HEK293 (cell line): ENCODE measurements around the gene BYSL.

ENCODE experiments used
- CTCF ChIA-PET: fragments of 350-600 bp; formaldehyde crosslinking; extraction: SDS; loops from one replicate; lab custom pipeline; 2021; ENCODE audit warnings: antibody characterized with exemption; lab: Yijun Ruan, JAX
- POLR2A ChIA-PET: fragments of 300-600 bp; formaldehyde crosslinking; extraction: SDS; loops from one replicate; lab custom pipeline; 2020; ENCODE audit warnings: antibody characterized with exemption, inconsistent platforms; lab: Yijun Ruan, JAX
- H3K27ac ChIP-seq: fragments of 200-500 bp; sonication (Bioruptor generic); 2 replicates; pipeline ENCODE4 v1.5.1; 2014; ENCODE audit warnings: low read depth, low read length, control low read depth, inconsistent platforms; ENCODE audit errors: extremely low read depth
- H3K36me3 ChIP-seq, 2 experiments: fragments of 200-500 bp in 1 of 2; sonication (Bioruptor generic) in 1 of 2; 1 replicate in 1 of 2; 2 replicates in 1 of 2; pipeline ENCODE4 v1.5.1; 2014 to 2017; ENCODE audit warnings: inconsistent platforms in 2 of 2, low read length in 2 of 2; ENCODE audit not compliant: control insufficient read depth in 2 of 2, insufficient read depth in 1 of 2
- H3K4me1 ChIP-seq: fragments of 200-500 bp; sonication (Bioruptor generic); 2 replicates; pipeline ENCODE4 v1.5.1; 2014; ENCODE audit warnings: mild to moderate bottlenecking, low read length, inconsistent platforms; ENCODE audit not compliant: control insufficient read depth, insufficient read depth
- H3K4me3 ChIP-seq: 2 replicates; pipeline ENCODE4 v1.5.1; 2011; ENCODE audit warnings: low read depth, mild to moderate bottlenecking, control low read depth, low read length, moderate library complexity
- H3K9me3 ChIP-seq: fragments of 200-500 bp; sonication (Bioruptor generic); 2 replicates; pipeline ENCODE4 v1.5.1; 2014; ENCODE audit warnings: low read depth, low read length, inconsistent platforms; ENCODE audit not compliant: control insufficient read depth, insufficient read depth
- ZBTB20 ChIP-seq: fragments of 450-650 bp; formaldehyde crosslinking; IDR thresholded peaks from 2 replicates; pipeline ENCODE4 v1.5.1; 2016; ENCODE audit warnings: missing biosample characterization, missing genetic modification characterization
- ZNF266 ChIP-seq: fragments of 450-650 bp; formaldehyde crosslinking; IDR thresholded peaks from 2 replicates; pipeline ENCODE4 v1.5.1; 2016; ENCODE audit warnings: missing biosample characterization, missing genetic modification characterization, low read depth
- ZNF416 ChIP-seq: fragments of 450-650 bp; formaldehyde crosslinking; IDR thresholded peaks from 2 replicates; pipeline ENCODE4 v1.5.1; 2016; ENCODE audit warnings: missing biosample characterization, missing genetic modification characterization
- ZNF624 ChIP-seq: fragments of 450-650 bp; formaldehyde crosslinking; IDR thresholded peaks from 2 replicates; pipeline ENCODE4 v1.5.1; 2017; ENCODE audit warnings: missing biosample characterization, missing genetic modification characterization
- ZNF701 ChIP-seq: fragments of 450-650 bp; formaldehyde crosslinking; IDR thresholded peaks from 2 replicates; pipeline ENCODE4 v1.5.1; 2016; ENCODE audit warnings: missing biosample characterization, missing genetic modification characterization
- ZXDB ChIP-seq: fragments of 450-650 bp; formaldehyde crosslinking; IDR thresholded peaks from 2 replicates; pipeline ENCODE4 v1.5.1; 2016; ENCODE audit warnings: missing biosample characterization, missing genetic modification characterization
- TF ChIP-seq, protein P1 (sequence below): fragments of 450-650 bp; formaldehyde crosslinking; IDR thresholded peaks from 2 replicates; pipeline ENCODE4 v1.5.1; 2016; ENCODE audit warnings: missing biosample characterization, missing genetic modification characterization
- TF ChIP-seq, protein P2 (sequence below): fragments of 450-650 bp; formaldehyde crosslinking; IDR thresholded peaks from 2 replicates; pipeline ENCODE4 v1.5.1; 2016; ENCODE audit warnings: missing biosample characterization, missing genetic modification characterization, borderline replicate concordance

BYSL gene

DNA sequence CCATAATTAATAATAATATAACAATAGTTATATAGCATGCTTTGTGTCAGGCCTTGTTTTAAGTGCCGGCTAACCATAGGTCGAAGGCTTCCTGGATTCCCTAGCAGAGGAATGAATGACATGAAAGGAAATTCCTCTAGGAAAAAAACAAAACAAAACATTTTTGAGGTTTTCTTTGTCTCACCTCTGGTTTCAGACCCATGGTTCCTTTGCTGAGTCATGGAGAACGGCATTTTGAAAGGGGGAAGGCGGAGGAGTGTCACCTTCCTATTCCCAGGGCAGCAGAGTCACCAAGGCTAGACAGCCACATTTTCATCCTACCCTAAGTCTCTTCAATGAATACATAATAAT, 45.6 kb downstream of the BYSL start:
- TF ChIP-seq, protein P1, sequence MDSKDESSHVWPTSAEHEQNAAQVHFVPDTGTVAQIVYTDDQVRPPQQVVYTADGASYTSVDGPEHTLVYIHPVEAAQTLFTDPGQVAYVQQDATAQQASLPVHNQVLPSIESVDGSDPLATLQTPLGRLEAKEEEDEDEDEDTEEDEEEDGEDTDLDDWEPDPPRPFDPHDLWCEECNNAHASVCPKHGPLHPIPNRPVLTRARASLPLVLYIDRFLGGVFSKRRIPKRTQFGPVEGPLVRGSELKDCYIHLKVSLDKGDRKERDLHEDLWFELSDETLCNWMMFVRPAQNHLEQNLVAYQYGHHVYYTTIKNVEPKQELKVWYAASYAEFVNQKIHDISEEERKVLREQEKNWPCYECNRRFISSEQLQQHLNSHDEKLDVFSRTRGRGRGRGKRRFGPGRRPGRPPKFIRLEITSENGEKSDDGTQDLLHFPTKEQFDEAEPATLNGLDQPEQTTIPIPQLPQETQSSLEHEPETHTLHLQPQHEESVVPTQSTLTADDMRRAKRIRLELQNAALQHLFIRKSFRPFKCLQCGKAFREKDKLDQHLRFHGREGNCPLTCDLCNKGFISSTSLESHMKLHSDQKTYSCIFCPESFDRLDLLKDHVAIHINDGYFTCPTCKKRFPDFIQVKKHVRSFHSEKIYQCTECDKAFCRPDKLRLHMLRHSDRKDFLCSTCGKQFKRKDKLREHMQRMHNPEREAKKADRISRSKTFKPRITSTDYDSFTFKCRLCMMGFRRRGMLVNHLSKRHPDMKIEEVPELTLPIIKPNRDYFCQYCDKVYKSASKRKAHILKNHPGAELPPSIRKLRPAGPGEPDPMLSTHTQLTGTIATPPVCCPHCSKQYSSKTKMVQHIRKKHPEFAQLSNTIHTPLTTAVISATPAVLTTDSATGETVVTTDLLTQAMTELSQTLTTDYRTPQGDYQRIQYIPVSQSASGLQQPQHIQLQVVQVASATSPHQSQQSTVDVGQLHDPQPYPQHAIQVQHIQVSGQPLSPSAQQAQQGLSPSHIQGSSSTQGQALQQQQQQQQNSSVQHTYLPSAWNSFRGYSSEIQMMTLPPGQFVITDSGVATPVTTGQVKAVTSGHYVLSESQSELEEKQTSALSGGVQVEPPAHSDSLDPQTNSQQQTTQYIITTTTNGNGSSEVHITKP (tag by site-specific recombination) = peak; percentile 32; the same call in 1 of the 2 replicates
- no peak for TF ChIP-seq ZNF701 (tag by site-specific recombination)
- H3K27ac ChIP-seq = no peak overlapping the region

DNA sequence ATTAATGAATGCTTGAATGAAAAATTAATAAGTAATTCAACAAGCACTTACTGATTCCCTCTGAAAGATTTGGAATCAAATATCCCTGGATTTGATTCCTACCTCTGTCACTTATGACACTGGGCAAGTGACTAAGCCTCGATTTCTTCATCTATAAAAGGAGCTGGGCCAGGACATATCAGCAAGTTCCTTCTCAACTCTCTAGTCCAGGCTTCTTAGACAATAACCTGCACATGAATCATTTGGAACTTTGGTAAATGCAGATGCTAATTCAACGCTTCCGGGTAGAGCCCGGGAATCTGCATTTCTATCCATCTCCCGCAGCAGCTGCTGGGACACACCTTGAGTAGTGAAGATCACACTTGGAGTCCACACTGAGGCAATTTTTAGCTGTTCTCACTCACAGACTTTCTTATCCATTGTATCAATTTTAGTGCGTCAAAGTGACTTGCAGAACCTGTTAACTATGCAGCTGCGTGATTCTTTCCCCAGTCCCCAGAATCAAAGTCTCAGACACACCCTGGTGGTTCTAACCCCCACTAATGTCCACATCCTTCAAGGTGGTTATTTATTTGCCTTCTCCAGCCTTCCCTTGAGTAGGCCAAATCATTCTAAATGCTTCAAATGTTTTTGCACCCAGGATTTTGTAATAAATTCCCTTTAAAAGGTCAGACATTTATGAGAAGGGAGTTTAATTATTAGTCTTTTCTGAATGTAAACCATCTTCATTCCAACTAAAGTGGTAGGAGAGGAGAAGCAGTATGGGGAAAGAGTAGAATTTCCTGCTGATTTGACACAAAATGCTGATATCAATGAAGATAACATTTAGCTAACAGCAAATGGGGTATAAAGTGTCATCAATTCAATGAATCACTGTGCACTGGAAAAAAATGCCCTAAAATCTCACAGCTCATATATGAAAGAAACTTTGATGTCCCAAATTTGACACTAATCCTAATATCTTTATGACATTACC, 46.3 kb downstream of the BYSL start:
- no peaks in the 10 kb centered on the region; a peak in 1 of 3 replicates for H3K36me3 ChIP-seq
- ChIA-PET CTCF (interaction anchor here (0.9 kb wide), 3 partner anchors 27 to 284 kb away, joined by 3 to 4 read pairs (median 4); no protein-coding TSS in a partner anchor), POLR2A (no interaction called here)
- no peaks in the 10 kb centered on the region for H3K4me1 ChIP-seq
- no peaks in the 10 kb centered on the region for H3K9me3 ChIP-seq
- no peak overlapping the region for H3K4me3 ChIP-seq
- TF ChIP-seq, protein P2, sequence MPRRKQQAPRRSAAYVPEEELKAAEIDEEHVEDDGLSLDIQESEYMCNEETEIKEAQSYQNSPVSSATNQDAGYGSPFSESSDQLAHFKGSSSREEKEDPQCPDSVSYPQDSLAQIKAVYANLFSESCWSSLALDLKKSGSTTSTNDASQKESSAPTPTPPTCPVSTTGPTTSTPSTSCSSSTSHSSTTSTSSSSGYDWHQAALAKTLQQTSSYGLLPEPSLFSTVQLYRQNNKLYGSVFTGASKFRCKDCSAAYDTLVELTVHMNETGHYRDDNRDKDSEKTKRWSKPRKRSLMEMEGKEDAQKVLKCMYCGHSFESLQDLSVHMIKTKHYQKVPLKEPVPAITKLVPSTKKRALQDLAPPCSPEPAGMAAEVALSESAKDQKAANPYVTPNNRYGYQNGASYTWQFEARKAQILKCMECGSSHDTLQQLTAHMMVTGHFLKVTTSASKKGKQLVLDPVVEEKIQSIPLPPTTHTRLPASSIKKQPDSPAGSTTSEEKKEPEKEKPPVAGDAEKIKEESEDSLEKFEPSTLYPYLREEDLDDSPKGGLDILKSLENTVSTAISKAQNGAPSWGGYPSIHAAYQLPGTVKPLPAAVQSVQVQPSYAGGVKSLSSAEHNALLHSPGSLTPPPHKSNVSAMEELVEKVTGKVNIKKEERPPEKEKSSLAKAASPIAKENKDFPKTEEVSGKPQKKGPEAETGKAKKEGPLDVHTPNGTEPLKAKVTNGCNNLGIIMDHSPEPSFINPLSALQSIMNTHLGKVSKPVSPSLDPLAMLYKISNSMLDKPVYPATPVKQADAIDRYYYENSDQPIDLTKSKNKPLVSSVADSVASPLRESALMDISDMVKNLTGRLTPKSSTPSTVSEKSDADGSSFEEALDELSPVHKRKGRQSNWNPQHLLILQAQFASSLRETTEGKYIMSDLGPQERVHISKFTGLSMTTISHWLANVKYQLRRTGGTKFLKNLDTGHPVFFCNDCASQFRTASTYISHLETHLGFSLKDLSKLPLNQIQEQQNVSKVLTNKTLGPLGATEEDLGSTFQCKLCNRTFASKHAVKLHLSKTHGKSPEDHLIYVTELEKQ (tag by site-specific recombination) = no peak
- TF ChIP-seq ZBTB20 = peak; percentile 14; the same call in 1 of the 2 replicates
- H3K27ac ChIP-seq = no peak overlapping the region

More for the DNA sequence above, 45.6 kb downstream of the BYSL start:
- Histone ChIP-seq H3K4me1 (no peaks in the 10 kb centered on the region), H3K36me3 (no peaks in the 10 kb centered on the region; a peak in 1 of 3 replicates), H3K4me3 (no peak overlapping the region), H3K9me3 (no peaks in the 10 kb centered on the region)
- ChIA-PET POLR2A (no interaction called here), CTCF (interaction anchor here (0.9 to 1.8 kb wide), 3 partner anchors 30 to 284 kb away, joined by 3 to 7 read pairs (median 4); no protein-coding TSS in a partner anchor)

DNA sequence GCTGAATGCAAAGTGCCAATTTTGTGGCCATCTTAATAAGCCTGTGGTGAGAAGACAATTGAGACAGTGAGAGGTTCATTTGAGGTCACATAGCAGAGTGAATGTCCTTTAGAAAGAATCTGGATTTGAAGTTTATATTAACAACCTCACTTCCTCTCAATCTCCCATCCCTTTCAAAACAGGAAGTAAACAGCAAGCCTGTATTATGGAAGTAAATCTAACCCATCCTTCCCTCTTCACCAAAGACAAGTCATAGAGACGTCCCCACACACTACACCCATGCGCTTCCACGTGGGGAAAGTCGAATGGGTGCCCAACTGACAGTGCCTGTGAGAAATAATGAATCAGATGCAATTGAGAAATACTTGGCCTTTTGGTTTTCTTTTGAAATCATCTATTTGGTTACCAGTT, 49.1 kb downstream of the BYSL start:
- ChIA-PET CTCF (no interaction called here), POLR2A (no interaction called here)
- Histone ChIP-seq H3K27ac (no peak overlapping the region), H3K4me3 (no peak overlapping the region), H3K9me3 (no peaks in the 10 kb centered on the region), H3K4me1 (no peaks in the 10 kb centered on the region), H3K36me3 (no peaks in the 10 kb centered on the region; a peak in 1 of 3 replicates)
- TF ChIP-seq ZNF624 (tag by site-specific recombination) (no peak), ZXDB (tag by site-specific recombination) (no peak), ZNF416 (tag by site-specific recombination) (no peak), ZNF266 (tag by site-specific recombination) (no peak)
- TF ChIP-seq, protein P2 (tag by site-specific recombination) = no peak
